ENCODE results near the gene EHMT1. TPM values are rescaled to one million over a fixed set of nuclear protein-coding genes. Genes with fewer than 3 reads are reported as not detected.

EHMT1 gene
- total and polyA plus RNA-seq, 2 donors (not counting 1 experiment from before 2014, with no cell fraction given) = 101 to 394 TPM

GRCh38 chr9:137679695-137680305 is 61.0 kb downstream of the EHMT1 start:
- Mint-ChIP-seq H3K4me3 (peak overlapping the region; percentile 77), H3K4me1 (peaks cover 64% of the 10 kb centered on the region), H3K9me3 (ENCODE audit: insufficient read depth) (no peaks in the 10 kb centered on the region), H3K27ac (peak overlapping the region; percentile 98), H3K27me3 (no peaks in the 10 kb centered on the region)
- Histone ChIP-seq H3K79me2 (ENCODE audit: control insufficient read depth, insufficient read depth, low read length) (peaks cover 90% of the 10 kb centered on the region), H4K20me1 (ENCODE audit: control insufficient read depth, insufficient read depth, low read length, poor library complexity, severe bottlenecking) (no peaks in the 10 kb centered on the region), H3K9ac (ENCODE audit: low read length) (peak overlapping the region; percentile 24), H3K27me3 (replicated peaks in 1 of 4; ENCODE audit: control extremely low read depth in 1 of 4, control insufficient read depth in 3 of 4, insufficient read depth in 4 of 4, low read length in 3 of 4) (no peaks in the 10 kb centered on the region), H3K36me3 (replicated peaks in 1 of 2; ENCODE audit: control extremely low read depth in 1 of 2, control insufficient read depth in 1 of 2, extremely low read depth in 1 of 2, insufficient read depth in 2 of 2, low read length in 1 of 2) (peaks cover 0 to 3% of the 10 kb centered on the region in 2 experiments), H3K27ac (ENCODE audit: low read length in 2 of 2) (peak overlapping the region; percentile 78 to 90), H3K4me1 (ENCODE audit: control insufficient read depth in 2 of 2, insufficient read depth in 2 of 2, low read length in 2 of 2) (peaks cover 49 to 53% of the 10 kb centered on the region in 2 donors), H3K4me2 (replicated peaks; ENCODE audit: low read depth, low read length, poor library complexity, severe bottlenecking) (peak overlapping the region; percentile 59), H2AFZ (ENCODE audit: insufficient read depth, low read depth, low read length, poor library complexity, severe bottlenecking) (peak overlapping the region; percentile 39), H3K9me3 (ENCODE audit: control extremely low read depth in 1 of 3, control insufficient read depth in 2 of 3, insufficient read depth in 1 of 3, low read length in 2 of 3) (peaks cover 0 to 6% (median 0%) of the 10 kb centered on the region in 3 donors), H3K4me3 (ENCODE audit: control extremely low read depth in 1 of 5, extremely low read depth in 1 of 5, insufficient read depth in 1 of 5, low read depth in 2 of 5, low read length in 4 of 5) (peak overlapping the region in 2 of 5 experiments; percentile 18)
- intact Hi-C loops (cut with micrococcal nuclease) = loop anchor here (1.0 kb wide), 1 partner anchor 12 kb away; no protein-coding TSS in a partner anchor
- 20% methylated on average over 1 of the region's 7 CpGs for WGBS (ENCODE audit: insufficient coverage)
- ChIA-PET POLR2A (interaction anchor here (0.6 to 0.7 kb wide), 2 partner anchors 26 to 34 kb away, joined by 3 to 6 read pairs; no protein-coding TSS in a partner anchor), CTCF (interaction anchor here (0.5 to 1.7 kb wide), 2 partner anchors 15 to 92 kb away, joined by 3 to 4 read pairs; no protein-coding TSS in a partner anchor)
- DNase-seq (peak; percentile 38), ATAC-seq (ENCODE audit: low read depth) (no peak)
- TF ChIP-seq EZH2 (IDR thresholded peaks at IDR 0.05; ENCODE audit: borderline replicate concordance, insufficient read depth, low read depth, low read length, poor library complexity, severe bottlenecking) = no peak
- TF ChIP-seq CTCF (IDR thresholded peaks at IDR 0.05) = no peak
